ENCODE data around the gene TSPAN18.

TSPAN18 gene

GRCh38 chr11:44726283-44727113 lies at the start of gene TSPAN18:
Gene TSPAN18 (plus strand): TSS chr11:44726962. CDS start chr11:44906417, 179,455 bp downstream.
- no peak for DNase-seq

- DNase-seq = no peak
Measured at GRCh38 chr11:44680982-44681597, 45.7 kb upstream of the TSPAN18 start.

- DNase-seq = no peak
Measured at GRCh38 chr11:44681698-44682097, 45.1 kb upstream of the TSPAN18 start.

GRCh38 chr11:44684859-44685281 lies 41.9 kb upstream of the TSPAN18 start:
- no peak for DNase-seq

GRCh38 chr11:44687388-44687787 lies 39.4 kb upstream of the TSPAN18 start:
- DNase-seq = no peak

GRCh38 chr11:44689265-44689664 lies 37.5 kb upstream of the TSPAN18 start:
- no peak for DNase-seq

GRCh38 chr11:44690651-44691050 lies 36.1 kb upstream of the TSPAN18 start:
- no peak for DNase-seq

- DNase-seq = no peak
Measured at GRCh38 chr11:44692460-44692859, 34.3 kb upstream of the TSPAN18 start.

GRCh38 chr11:44693654-44694119 lies 33.1 kb upstream of the TSPAN18 start:
- DNase-seq = no peak

- DNase-seq = no peak
Measured at GRCh38 chr11:44694443-44694842, 32.3 kb upstream of the TSPAN18 start.

- DNase-seq = no peak
Measured at GRCh38 chr11:44695169-44695833, 31.5 kb upstream of the TSPAN18 start.

GRCh38 chr11:44698252-44698912 lies 28.4 kb upstream of the TSPAN18 start:
- DNase-seq = no peak

- no peak for DNase-seq
Measured at GRCh38 chr11:44699497-44700408, 27.0 kb upstream of the TSPAN18 start.

- no peak for DNase-seq
Measured at GRCh38 chr11:44701276-44701675, 25.5 kb upstream of the TSPAN18 start.

- DNase-seq = no peak
Measured at GRCh38 chr11:44702889-44703288, 23.9 kb upstream of the TSPAN18 start.

- DNase-seq = no peak
Measured at GRCh38 chr11:44707094-44707493, 19.7 kb upstream of the TSPAN18 start.

GRCh38 chr11:44708009-44708408 lies 18.8 kb upstream of the TSPAN18 start:
- DNase-seq = no peak

- no peak for DNase-seq
Measured at GRCh38 chr11:44708523-44709280, 18.1 kb upstream of the TSPAN18 start.

GRCh38 chr11:44709281-44709562 lies 17.5 kb upstream of the TSPAN18 start:
- no peak for DNase-seq

- no peak for DNase-seq
Measured at GRCh38 chr11:44709966-44710365, 16.8 kb upstream of the TSPAN18 start.

GRCh38 chr11:44711113-44711786 lies 15.5 kb upstream of the TSPAN18 start:
- DNase-seq = no peak
